ENCODE data around the gene CALN1.

- TF ChIP-seq POLR2A (IDR thresholded peaks at IDR 0.05; ENCODE audit: low read depth), result no peak
- TF ChIP-seq CTCF (IDR thresholded peaks at IDR 0.05), result no peak
- TF ChIP-seq EP300 (IDR thresholded peaks at IDR 0.05), result no peak
- TF ChIP-seq POLR2AphosphoS5 (IDR thresholded peaks at IDR 0.05), result no peak
These were observed 310.7 kb downstream of the CALN1 start for GRCh38 chr7:72101444-72101843.
